HAP-1 (cell line): ENCODE data around the gene MACIR.
"Not testable (repeated sequence)": the region's sequence is repeated elsewhere in the genome, so short reads cannot be mapped to it uniquely, and the experiment has no call there.

ENCODE experiments used
- DNase-seq, 2 experiments: peaks; one replicate each; pipeline ENCODE4 v3.0.0-alpha.2; 2016 to 2020; ENCODE audit warnings: low spot score in 2 of 2
- H3K27me3 ChIP-seq: fragments of 250-450 bp; sonication (Bioruptor Pico); 2 replicates; pipeline ENCODE4 v1.5.1; 2020; ENCODE audit warnings: low read depth, mild to moderate bottlenecking, moderate library complexity
- H3K36me3 ChIP-seq: fragments of 250-450 bp; sonication (Bioruptor Pico); replicated peaks from 2 replicates; pipeline ENCODE4 v1.5.1; 2020; ENCODE audit warnings: mild to moderate bottlenecking
- H3K4me1 ChIP-seq: fragments of 250-450 bp; sonication (Bioruptor Pico); 2 replicates; pipeline ENCODE4 v1.5.1; 2020; ENCODE audit warnings: mild to moderate bottlenecking
- H3K4me3 ChIP-seq: fragments of 250-450 bp; sonication (Bioruptor Pico); 2 replicates; pipeline ENCODE4 v1.5.1; 2020; ENCODE audit warnings: mild to moderate bottlenecking, moderate library complexity
- H3K9me3 ChIP-seq: fragments of 250-450 bp; sonication (Bioruptor Pico); 2 replicates; pipeline ENCODE4 v1.5.1; 2020; ENCODE audit warnings: mild to moderate bottlenecking, moderate library complexity
- in situ Hi-C: fragments of 300-500 bp; cut with MboI; formaldehyde crosslinking; loops from 3 replicates; pipeline ENCODE4 v1.14.3; 2020; ENCODE audit warnings: low sequenced_read_pairs, inconsistent platforms, mixed read lengths

Gene MACIR, protein sequence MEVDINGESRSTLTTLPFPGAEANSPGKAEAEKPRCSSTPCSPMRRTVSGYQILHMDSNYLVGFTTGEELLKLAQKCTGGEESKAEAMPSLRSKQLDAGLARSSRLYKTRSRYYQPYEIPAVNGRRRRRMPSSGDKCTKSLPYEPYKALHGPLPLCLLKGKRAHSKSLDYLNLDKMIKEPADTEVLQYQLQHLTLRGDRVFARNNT

DNA sequence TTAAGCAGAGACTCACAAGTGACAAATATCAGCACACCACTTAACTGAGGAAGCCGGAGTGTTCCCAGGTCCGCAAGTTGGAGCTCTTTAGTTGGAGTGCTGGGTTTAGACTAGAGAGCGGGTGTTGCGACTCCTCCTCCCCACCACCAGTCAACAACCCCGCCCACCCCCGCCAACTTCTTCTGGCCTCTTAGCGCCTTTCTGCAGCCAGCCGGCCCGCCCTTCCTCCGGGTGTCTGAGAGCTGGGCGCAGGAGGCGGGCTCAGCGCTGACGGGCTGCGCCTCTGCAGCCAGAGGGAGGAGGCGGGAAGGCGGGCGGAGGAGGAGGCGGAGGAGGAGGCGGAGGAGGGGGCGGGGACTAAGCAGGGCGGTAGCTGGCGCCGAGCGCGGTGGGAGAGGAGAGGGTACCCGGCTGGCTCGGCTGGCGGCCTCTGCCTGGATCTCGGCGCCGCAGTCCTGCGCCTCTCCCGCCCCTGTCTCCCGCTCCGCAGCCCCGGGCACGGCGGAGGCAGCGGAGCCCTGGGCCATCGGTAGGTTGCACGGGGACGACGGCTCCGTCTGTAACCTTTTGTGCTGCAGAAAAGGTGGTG, at the start of gene MACIR:
Gene MACIR (plus strand): TSS at position 396 of the 589 bp plus-strand sequence. CDS start 17,157 bp downstream, outside the sequence.
- no peaks in the 10 kb centered on the region for H3K9me3 ChIP-seq
- H3K4me3 ChIP-seq: peak within 1 kb of the TSS; percentile 80
- peak; percentile 98 to 99 for DNase-seq
- in situ Hi-C loops: no loop called here
- no peaks in the 10 kb centered on the region for H3K27me3 ChIP-seq
- peaks cover 8% of the 10 kb centered on the region for H3K4me1 ChIP-seq
- H3K36me3 ChIP-seq: no peaks in the 10 kb centered on the region

DNA sequence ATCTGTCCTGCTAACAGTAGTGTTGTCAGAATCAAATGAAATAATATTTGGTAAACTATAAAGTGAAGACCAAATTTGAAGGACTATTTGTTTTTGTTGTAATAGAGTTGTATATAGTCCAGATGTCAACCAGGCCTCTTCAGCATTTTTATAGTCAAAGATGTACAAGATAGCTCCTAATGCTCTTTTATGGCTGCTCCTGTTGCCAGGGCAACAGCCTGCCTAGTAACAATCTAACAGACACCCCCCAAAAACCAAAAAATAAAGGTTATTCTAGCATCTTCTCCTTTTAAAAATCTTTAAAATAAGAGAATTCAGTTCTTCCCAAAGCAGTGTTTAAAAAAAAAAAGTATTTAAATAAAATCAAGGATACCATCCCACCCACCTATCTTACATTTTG, 49.5 kb upstream of the MACIR start:
- Histone ChIP-seq H3K36me3 (no peaks in the 10 kb centered on the region), H3K4me3 (no peak overlapping the region), H3K4me1 (peaks cover 8% of the 10 kb centered on the region; the same call in 1 of the 2 replicates), H3K9me3 (no peaks in the 10 kb centered on the region), H3K27me3 (no peaks in the 10 kb centered on the region)
- in situ Hi-C loops: no loop called here
- DNase-seq: no peak

DNA sequence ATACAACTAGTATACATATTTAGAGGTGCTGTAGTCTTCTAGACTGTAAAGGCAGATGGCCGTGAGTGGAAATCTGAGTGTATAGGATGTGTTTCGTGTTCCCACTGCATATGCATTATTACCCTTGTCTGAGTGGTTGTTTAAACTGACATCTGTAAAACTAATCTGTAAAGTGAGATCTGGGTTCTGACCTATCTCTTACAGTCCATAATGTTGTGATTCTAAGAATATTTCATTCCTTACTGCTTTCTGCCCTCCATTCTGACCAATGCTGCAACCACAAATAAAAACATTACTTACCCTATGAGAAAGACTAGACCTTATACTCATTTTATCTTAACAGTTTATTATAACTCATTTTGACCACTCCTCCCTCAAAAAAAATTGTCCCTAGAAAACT, 47.6 kb upstream of the MACIR start:
- Histone ChIP-seq H3K27me3 (no peaks in the 10 kb centered on the region), H3K4me1 (peaks cover 8% of the 10 kb centered on the region; the same call in 1 of the 2 replicates), H3K4me3 (no peak overlapping the region), H3K36me3 (no peaks in the 10 kb centered on the region), H3K9me3 (no peaks in the 10 kb centered on the region)
- in situ Hi-C loops: no loop called here
- DNase-seq: no peak

DNA sequence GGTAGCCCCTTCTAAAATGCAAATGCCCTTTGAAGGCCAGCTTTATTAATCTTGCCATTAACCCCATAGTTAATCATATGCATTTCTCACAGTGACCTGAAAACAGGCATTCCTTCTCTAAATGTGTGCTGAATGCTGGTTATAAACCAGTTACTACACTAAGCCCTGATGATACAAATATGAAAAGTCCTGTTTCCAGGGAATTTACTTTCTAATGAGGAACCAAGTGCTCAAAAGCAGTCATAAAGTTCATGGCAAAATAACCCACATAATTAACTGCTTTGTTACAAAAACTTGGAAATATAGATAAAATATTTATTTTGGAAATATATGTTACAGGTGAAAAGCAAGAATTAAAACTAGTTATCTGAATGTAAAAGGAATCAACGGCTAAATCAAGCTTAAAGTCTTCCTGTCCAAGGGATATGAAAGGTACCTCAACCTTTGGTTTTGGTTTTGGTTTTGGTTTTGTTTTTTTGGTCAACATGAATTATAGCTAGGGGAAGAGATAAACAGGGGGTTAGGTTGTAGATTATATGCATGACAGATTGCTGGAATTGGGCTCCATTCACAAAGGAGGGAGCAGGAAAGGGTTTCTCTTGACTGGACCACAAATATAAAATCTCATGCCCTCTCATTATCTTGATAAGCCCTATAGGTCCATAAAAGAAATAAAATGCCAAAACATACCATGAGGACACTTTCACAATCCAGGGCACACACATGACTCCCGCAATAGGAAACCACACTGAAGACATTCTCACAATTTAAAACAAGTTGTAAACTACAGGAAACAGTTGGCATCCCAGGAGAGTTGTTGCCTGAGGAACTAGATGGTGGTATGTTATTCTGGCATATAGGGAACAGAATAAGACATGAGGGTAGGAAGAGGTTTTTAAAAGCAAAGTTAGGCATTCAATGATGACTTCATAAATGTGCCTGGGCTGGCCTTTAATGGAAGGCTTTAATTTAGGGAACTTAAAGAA, 46.7 kb upstream of the MACIR start:
- in situ Hi-C loops: no loop called here
- no peak for DNase-seq
- H3K4me3 ChIP-seq: no peak overlapping the region
- H3K4me1 ChIP-seq: peaks cover 8% of the 10 kb centered on the region; the same call in 1 of the 2 replicates
- H3K9me3 ChIP-seq: no peaks in the 10 kb centered on the region
- no peaks in the 10 kb centered on the region for H3K27me3 ChIP-seq
- H3K36me3 ChIP-seq: no peaks in the 10 kb centered on the region

DNA sequence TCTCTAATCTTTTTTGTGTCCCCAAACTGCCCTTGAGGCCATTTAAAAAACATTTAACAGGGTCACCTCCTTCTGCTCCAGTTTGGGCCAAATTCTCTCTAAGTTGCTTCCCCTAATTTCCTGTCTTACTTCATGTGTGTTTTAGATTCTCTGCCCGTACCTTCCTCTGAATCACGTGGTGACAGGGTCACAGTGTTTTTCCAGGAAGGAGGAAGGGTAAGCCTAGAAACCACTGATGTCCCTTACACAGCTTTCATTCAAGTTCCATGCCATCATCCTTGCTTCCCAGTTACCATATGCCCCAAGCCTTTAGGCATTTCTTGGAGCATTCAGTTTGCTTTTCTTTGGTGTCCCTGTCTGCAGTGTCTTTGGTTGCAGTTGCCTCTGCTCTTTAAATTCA, 42.4 kb upstream of the MACIR start:
- no peaks in the 10 kb centered on the region for H3K27me3 ChIP-seq
- DNase-seq: no peak
- H3K9me3 ChIP-seq: no peaks in the 10 kb centered on the region
- H3K36me3 ChIP-seq: no peaks in the 10 kb centered on the region
- peaks cover 3% of the 10 kb centered on the region; the same call in 1 of the 2 replicates for H3K4me1 ChIP-seq
- no peak overlapping the region for H3K4me3 ChIP-seq
- in situ Hi-C loops: no loop called here

DNA sequence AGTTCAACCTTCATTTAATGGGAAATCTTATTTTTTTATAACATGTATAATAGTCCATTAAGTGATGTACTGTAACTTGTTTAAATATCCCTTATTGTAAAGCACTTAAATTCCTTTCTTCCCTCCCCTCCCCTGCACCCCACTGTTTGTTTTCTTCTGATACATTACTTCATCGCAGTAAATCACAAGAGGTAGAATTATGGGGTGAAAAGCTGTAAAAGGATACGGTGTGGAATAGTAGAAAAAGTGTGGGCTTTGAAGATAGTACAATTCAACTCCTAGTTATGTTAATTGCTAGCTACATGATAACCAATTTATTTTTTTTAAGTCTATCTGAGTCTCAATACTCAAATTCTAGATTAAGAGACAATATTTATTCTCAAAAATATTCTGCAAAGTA, 41.9 kb upstream of the MACIR start:
- in situ Hi-C loops: no loop called here
- H3K9me3 ChIP-seq: no peaks in the 10 kb centered on the region
- H3K4me3 ChIP-seq: no peak overlapping the region
- H3K36me3 ChIP-seq: no peaks in the 10 kb centered on the region
- no peaks in the 10 kb centered on the region for H3K27me3 ChIP-seq
- no peak for DNase-seq
- peaks cover 3% of the 10 kb centered on the region; the same call in 1 of the 2 replicates for H3K4me1 ChIP-seq

DNA sequence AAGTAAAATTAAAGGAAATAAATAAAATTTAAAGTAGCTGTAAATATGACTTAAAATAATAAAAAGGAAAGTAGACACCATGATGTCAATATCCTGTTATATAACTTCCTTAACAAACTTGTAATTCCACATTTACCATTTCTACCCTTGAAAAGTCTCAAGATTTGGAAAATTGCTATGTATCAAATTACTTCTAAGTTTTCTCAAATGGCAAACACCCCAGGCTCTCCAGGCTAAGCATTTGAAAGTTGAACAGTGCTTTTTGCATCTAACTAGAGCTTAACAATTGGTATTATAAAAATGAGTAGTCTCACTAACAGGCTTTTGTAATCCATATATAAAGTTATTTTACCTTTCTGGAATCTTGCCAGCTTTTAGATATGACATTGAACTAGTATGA, 41.5 kb upstream of the MACIR start:
- in situ Hi-C loops: no loop called here
- Histone ChIP-seq H3K9me3 (no peaks in the 10 kb centered on the region), H3K36me3 (no peaks in the 10 kb centered on the region), H3K4me3 (no peak overlapping the region), H3K27me3 (no peaks in the 10 kb centered on the region; the same call in 1 of the 2 replicates), H3K4me1 (peaks cover 3% of the 10 kb centered on the region; the same call in 1 of the 2 replicates)
- DNase-seq: peak in 1 of 2 experiments; percentile 39

DNA sequence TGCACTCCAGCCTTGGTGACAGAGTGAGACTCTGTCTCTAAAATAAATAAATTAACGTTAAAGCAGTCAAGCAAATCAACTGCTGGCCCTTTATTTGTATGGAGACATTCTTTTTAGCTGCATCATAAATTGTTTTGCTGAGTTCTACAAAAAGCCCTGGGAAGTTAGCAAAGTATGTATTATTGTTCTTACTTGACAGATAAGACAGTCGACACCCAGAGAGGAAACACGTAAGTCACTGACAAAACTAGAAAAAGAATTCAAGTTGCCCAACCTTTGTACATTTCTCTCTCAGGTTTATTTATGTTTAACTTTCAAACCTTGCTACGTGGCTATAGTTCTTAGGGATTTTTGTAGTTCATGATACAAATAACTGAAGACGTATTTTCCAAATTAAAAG, 40.4 kb upstream of the MACIR start:
- no peaks in the 10 kb centered on the region for H3K9me3 ChIP-seq
- H3K4me3 ChIP-seq: no peak overlapping the region
- no peaks in the 10 kb centered on the region for H3K36me3 ChIP-seq
- in situ Hi-C loops: no loop called here
- peaks cover 3% of the 10 kb centered on the region; the same call in 1 of the 2 replicates for H3K4me1 ChIP-seq
- no peak for DNase-seq
- no peaks in the 10 kb centered on the region; the same call in 1 of the 2 replicates for H3K27me3 ChIP-seq

DNA sequence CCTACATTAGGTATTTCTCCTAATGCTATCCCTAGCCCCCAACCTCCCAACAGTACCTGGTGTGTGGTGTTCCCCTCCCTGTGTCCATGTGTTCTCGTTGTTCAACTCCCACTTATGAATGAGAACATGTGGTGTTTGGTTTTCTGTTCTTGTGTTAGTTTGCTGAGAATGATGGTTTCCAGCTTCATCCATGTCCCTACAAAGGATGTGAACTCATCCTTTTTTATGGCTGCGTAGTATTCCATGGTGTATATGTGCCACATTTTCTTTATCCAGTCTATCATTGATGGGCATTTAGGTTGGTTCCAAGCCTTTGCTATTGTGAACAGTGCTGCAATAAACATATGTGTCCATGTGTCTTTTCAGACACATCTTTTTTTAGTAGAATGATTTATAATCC, 39.5 kb upstream of the MACIR start:
- DNase-seq, H3K36me3 ChIP-seq, H3K4me3 ChIP-seq, in situ Hi-C loops, H3K9me3 ChIP-seq, H3K4me1 ChIP-seq, H3K27me3 ChIP-seq: not testable (repeated sequence)

DNA sequence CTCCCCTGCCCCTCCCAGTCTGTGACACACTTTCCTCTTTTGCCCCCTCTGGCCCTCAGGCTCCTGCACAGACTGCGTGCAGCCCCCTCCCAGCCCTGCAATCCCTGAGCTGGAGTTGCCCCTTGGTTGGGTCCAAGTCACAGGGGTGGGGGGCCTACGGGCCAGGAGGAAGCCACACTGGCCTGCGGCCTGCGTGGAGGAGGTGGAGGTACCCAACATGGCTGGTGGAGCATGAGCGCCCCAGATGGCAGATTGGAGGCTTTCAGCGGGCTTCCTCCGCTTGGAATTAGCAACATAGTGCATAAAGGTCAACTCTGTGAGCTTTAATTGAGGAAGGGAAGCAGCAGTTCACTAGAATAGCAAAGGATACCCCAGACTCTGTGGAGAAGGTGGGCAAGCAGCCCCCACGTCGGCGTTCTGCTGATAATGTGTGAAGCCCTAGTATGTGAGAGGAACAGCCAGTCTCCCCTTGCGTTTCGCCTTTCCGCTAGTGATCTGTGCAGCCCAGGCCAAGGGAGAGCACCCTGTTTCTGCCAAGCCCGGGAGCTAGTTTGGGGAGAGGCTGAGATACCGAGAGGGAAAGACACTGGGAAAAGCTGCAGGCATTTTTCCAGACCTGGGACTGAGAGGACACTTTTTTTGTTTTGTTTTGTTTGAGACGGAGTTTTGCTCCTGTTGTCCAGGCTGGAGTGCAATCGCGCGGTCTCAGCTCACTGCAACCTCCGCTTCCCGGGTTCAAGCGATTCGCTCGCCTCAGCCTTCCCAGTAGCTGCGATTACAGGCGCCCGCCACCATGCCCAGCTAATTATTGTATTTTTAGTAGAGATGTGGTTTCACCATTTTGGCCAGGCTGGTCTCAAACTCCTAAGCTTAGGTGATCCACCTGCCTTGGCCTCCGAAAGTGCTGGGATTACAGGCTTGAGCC, 35.3 kb upstream of the MACIR start:
- H3K4me3 ChIP-seq: no peak overlapping the region
- no peaks in the 10 kb centered on the region for H3K36me3 ChIP-seq
- no peak for DNase-seq
- H3K4me1 ChIP-seq: no peaks in the 10 kb centered on the region
- in situ Hi-C loops: no loop called here
- H3K9me3 ChIP-seq: no peaks in the 10 kb centered on the region
- H3K27me3 ChIP-seq: no peaks in the 10 kb centered on the region; the same call in 1 of the 2 replicates

DNA sequence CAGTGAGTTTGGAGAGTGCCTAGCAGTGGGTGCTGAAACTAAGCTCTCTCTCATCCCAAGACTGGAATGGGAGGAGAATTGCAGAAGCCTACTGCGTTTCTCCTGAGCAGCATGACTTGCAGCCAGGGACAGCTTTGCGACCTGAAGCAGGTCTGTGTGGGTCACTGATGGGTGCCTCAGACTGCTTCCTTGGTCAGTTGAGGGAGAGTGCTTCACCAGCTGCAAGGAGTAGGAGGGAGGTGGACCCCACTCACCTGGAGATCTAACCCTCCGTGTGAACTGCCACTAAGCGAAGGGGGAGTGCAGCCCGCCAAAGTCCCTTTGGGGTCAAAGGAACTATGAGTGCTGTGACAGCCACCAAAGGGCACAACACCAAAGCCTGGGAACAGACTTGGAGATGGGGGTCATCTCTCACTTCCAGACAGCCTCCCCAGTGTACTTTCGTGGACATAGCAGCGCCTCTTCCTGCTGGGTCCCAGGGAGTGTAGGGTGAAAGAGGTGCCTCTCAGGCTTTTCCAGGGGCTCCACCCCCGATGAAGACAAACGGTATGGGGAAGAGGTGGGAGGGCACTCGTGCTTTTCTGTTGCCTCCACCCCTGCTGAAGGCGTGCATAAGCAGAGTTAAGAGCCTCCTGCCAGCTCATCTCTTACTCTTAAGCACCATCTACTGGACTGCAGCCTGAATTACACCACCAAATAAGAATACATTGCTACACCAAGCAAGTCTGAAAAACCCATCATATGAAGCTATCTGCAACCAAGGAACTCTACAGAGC, 34.3 kb upstream of the MACIR start:
- H3K4me3 ChIP-seq: no peak overlapping the region
- no peaks in the 10 kb centered on the region for H3K36me3 ChIP-seq
- no peaks in the 10 kb centered on the region; the same call in 1 of the 2 replicates for H3K27me3 ChIP-seq
- no peaks in the 10 kb centered on the region for H3K4me1 ChIP-seq
- DNase-seq: peak; percentile 74 to 76
- H3K9me3 ChIP-seq: no peaks in the 10 kb centered on the region
- in situ Hi-C loops: no loop called here

DNA sequence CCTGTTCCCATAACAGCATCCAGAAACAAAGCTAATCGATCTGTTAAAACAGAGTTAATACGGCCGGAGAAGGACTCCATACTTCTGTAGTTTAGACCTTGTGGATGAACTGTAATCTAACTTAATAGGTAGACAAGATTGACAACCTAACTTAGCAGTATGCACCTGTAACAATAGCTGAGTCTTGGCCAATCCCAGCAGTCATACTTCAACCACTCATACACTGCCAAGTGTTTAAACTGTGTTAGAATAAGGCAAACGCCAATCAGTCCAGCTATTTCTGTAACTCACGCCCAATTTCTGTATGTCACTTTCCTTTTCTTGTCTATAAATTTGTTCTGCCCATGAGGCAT, 33.7 kb upstream of the MACIR start:
- DNase-seq: no peak

More for the DNA sequence above, 33.7 kb upstream of the MACIR start:
- no peaks in the 10 kb centered on the region for H3K4me1 ChIP-seq
- no peaks in the 10 kb centered on the region for H3K36me3 ChIP-seq
- no peak overlapping the region for H3K4me3 ChIP-seq
- no peaks in the 10 kb centered on the region for H3K9me3 ChIP-seq
- H3K27me3 ChIP-seq: no peaks in the 10 kb centered on the region; the same call in 1 of the 2 replicates
- in situ Hi-C loops: no loop called here
